WERI-Rb-1 (cell line): ENCODE results near the gene MARCHF2.

ENCODE experiments used
- DNase-seq: peaks from one replicate; pipeline ENCODE4 v3.0.0-alpha.2; 2020
- H3K27ac ChIP-seq: fragments of 250-450 bp; sonication (Bioruptor Pico); 2 replicates; pipeline ENCODE4 v1.5.1; 2020; ENCODE audit warnings: mild to moderate bottlenecking, moderate library complexity
- H3K27me3 ChIP-seq: fragments of 250-450 bp; sonication (Bioruptor Pico); 2 replicates; pipeline ENCODE4 v1.5.1; 2021; ENCODE audit warnings: mild to moderate bottlenecking, low read depth, moderate library complexity; ENCODE audit not compliant: insufficient read depth, severe bottlenecking
- H3K36me3 ChIP-seq: fragments of 250-450 bp; sonication (Bioruptor Pico); 2 replicates; pipeline ENCODE4 v1.5.1; 2020; ENCODE audit warnings: mild to moderate bottlenecking, moderate library complexity
- H3K4me3 ChIP-seq: 2 replicates; pipeline ENCODE4 v1.5.1; 2011; ENCODE audit warnings: low read depth, mild to moderate bottlenecking, control low read depth, low read length
- H3K9me3 ChIP-seq: fragments of 250-450 bp; sonication (Bioruptor Pico); 2 replicates; pipeline ENCODE4 v1.5.1; 2021; ENCODE audit warnings: mild to moderate bottlenecking, moderate library complexity; ENCODE audit not compliant: severe bottlenecking
- TF ChIP-seq, protein P1 (sequence below): IDR thresholded peaks from 2 replicates; pipeline ENCODE4 v1.5.1; 2011; ENCODE audit warnings: low read depth, mild to moderate bottlenecking, control low read depth, inconsistent platforms, low read length

MARCHF2 gene

DNA sequence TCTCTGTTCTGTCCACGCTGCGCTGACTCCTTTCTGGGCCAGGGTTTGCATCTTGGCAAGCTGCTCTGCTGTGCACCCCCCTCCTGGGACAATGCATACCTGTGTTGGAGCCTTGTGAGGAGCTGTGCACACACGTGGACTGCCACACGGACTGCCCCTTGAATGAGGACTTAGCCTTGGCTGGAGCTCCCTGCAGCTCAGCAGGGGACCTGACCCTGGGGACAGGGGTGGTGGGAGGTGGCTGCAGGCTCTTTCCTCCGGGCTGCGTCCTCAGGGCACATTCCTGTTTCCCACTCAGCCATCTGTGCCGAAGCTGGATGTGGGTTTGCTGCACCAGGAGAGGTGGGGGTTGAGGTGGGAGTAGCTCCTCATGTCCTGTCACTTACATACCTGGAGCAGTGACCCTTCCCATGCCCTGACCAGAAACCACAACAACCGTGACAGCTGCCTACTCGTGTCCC is 14.8 kb upstream of the MARCHF2 start:
- Histone ChIP-seq H3K36me3 (peaks cover 46% of the 10 kb centered on the region), H3K9me3 (no peaks in the 10 kb centered on the region), H3K27me3 (no peaks in the 10 kb centered on the region), H3K4me3 (no peak overlapping the region), H3K27ac (no peak overlapping the region)
- DNase-seq, result no peak
- TF ChIP-seq, protein P1, sequence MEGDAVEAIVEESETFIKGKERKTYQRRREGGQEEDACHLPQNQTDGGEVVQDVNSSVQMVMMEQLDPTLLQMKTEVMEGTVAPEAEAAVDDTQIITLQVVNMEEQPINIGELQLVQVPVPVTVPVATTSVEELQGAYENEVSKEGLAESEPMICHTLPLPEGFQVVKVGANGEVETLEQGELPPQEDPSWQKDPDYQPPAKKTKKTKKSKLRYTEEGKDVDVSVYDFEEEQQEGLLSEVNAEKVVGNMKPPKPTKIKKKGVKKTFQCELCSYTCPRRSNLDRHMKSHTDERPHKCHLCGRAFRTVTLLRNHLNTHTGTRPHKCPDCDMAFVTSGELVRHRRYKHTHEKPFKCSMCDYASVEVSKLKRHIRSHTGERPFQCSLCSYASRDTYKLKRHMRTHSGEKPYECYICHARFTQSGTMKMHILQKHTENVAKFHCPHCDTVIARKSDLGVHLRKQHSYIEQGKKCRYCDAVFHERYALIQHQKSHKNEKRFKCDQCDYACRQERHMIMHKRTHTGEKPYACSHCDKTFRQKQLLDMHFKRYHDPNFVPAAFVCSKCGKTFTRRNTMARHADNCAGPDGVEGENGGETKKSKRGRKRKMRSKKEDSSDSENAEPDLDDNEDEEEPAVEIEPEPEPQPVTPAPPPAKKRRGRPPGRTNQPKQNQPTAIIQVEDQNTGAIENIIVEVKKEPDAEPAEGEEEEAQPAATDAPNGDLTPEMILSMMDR, result no peak

DNA sequence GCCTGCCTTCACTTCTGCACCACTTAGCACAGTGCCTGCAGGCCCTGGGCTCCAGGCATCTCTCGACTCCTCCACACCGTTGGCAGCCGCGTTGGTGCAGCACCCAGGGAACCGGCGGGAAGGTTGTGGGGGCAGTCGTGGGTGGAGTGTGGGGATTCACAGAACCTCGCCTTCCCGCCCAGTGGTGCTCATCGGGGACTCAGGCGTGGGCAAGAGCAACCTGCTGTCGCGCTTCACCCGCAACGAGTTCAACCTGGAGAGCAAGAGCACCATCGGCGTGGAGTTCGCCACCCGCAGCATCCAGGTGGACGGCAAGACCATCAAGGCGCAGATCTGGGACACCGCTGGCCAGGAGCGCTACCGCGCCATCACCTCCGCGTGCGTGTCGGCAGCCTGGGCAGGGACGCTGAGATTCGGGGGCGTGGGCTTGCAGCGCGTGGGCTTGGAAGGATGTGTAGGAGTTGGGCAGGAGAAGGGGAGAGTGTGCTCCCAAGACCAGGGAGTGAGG is 13.4 kb upstream of the MARCHF2 start:
- TF ChIP-seq, protein P1, result no peak
- H3K27me3 ChIP-seq, result no peaks in the 10 kb centered on the region
- no peak for DNase-seq

GRCh38 chr19:8401981-8402411 is 11.1 kb upstream of the MARCHF2 start:
- DNase-seq, result no peak
- Histone ChIP-seq H3K9me3 (no peaks in the 10 kb centered on the region), H3K4me3 (no peak overlapping the region), H3K36me3 (peaks cover 49% of the 10 kb centered on the region), H3K27ac (no peak overlapping the region), H3K27me3 (no peaks in the 10 kb centered on the region)
- TF ChIP-seq, protein P1, result no peak

More for the DNA sequence above, 13.4 kb upstream of the MARCHF2 start:
- Histone ChIP-seq H3K36me3 (peaks cover 52% of the 10 kb centered on the region), H3K27ac (no peak overlapping the region), H3K4me3 (no peak overlapping the region), H3K9me3 (no peaks in the 10 kb centered on the region)

- DNase-seq, result no peak
- TF ChIP-seq, protein P1, result no peak
- H3K27me3 ChIP-seq, result no peaks in the 10 kb centered on the region
- no peaks in the 10 kb centered on the region for H3K9me3 ChIP-seq
- no peak overlapping the region for H3K27ac ChIP-seq
- H3K4me3 ChIP-seq, result no peak overlapping the region
- peaks cover 44% of the 10 kb centered on the region for H3K36me3 ChIP-seq
Measured at GRCh38 chr19:8403098-8403819, 9.8 kb upstream of the MARCHF2 start.

- DNase-seq, result no peak
- Histone ChIP-seq H3K36me3 (peaks cover 44% of the 10 kb centered on the region), H3K27ac (no peak overlapping the region), H3K27me3 (no peaks in the 10 kb centered on the region), H3K9me3 (no peaks in the 10 kb centered on the region), H3K4me3 (no peak overlapping the region)
- TF ChIP-seq, protein P1, result no peak
Measured at GRCh38 chr19:8403820-8404109, 9.3 kb upstream of the MARCHF2 start.
